IMR-90 (cell line): ENCODE data around the gene KCNAB1. TPM values are rescaled to one million over a fixed set of nuclear protein-coding genes. Genes with fewer than 3 reads are reported as not detected.

Experiments
- ATAC-seq: fragments of 200-7000 bp; cut with Tn5 transposase; 2 replicates; pipeline ENCODE4 v1.9.1; 2020; ENCODE audit warnings: low read depth, mild to moderate bottlenecking, moderate library complexity
- BruUV-seq: library from RNA; stranded (reverse); fragments of 400-500 nt; replicated peaks from 2 replicates; lab custom pipeline; 2021; lab: Mats Ljungman, UMichigan
- CTCF ChIA-PET: fragments of 300-600 bp; formaldehyde crosslinking; extraction: SDS; loops from one replicate; lab custom pipeline; 2021; ENCODE audit warnings: antibody characterized with exemption; lab: Yijun Ruan, JAX
- POLR2A ChIA-PET: fragments of 300-600 bp; sonication (Branson Sonifier 250); formaldehyde crosslinking; loops from one replicate; lab custom pipeline; 2022; ENCODE audit warnings: antibody characterized with exemption; ENCODE audit not compliant: unreplicated experiment; lab: Charles Lee
- DNase-seq: peaks from one replicate; pipeline ENCODE4 v3.0.0; 2013
- H2AFZ ChIP-seq: replicated peaks from 2 replicates; pipeline ENCODE3; 2013; ENCODE audit warnings: low read length, mild to moderate bottlenecking; ENCODE audit not compliant: poor library complexity
- H2AK5ac ChIP-seq: 2 replicates; pipeline ENCODE4 v1.6.1; 2013; ENCODE audit warnings: low read depth, low read length, inconsistent platforms
- H2AK9ac ChIP-seq: replicated peaks from 2 replicates; pipeline ENCODE3; 2013; ENCODE audit warnings: mild to moderate bottlenecking, low read depth, low read length, moderate library complexity; ENCODE audit not compliant: poor library complexity
- H2BK120ac ChIP-seq: 2 replicates; pipeline ENCODE4 v1.6.1; 2013; ENCODE audit warnings: low read depth, low read length, inconsistent platforms
- H2BK15ac ChIP-seq: 3 replicates; pipeline ENCODE4 v1.6.1; 2013; ENCODE audit warnings: low read depth, low read length, inconsistent platforms
- H2BK20ac ChIP-seq: 2 replicates; pipeline ENCODE4 v1.6.1; 2013; ENCODE audit warnings: low read depth, mild to moderate bottlenecking, inconsistent platforms, low read length, moderate library complexity
- H2BK5ac ChIP-seq: 2 replicates; pipeline ENCODE4 v1.6.1; 2013; ENCODE audit warnings: mild to moderate bottlenecking, low read depth, low read length, inconsistent platforms; ENCODE audit not compliant: poor library complexity, severe bottlenecking
- H3K14ac ChIP-seq: replicated peaks from 2 replicates; pipeline ENCODE4 v1.6.1; 2013; ENCODE audit warnings: low read depth, low read length, inconsistent platforms
- H3K18ac ChIP-seq: 2 replicates; pipeline ENCODE4 v1.6.1; 2013; ENCODE audit warnings: low read depth, low read length, control low read depth
- H3K23ac ChIP-seq: 2 replicates; pipeline ENCODE4 v1.6.1; 2013; ENCODE audit warnings: low read depth, low read length, inconsistent platforms
- H3K27ac ChIP-seq: 2 replicates; pipeline ENCODE4 v1.5.1; 2013; ENCODE audit warnings: mild to moderate bottlenecking, control low read depth, low read length; ENCODE audit not compliant: insufficient read depth
- H3K27me3 ChIP-seq: 2 replicates; pipeline ENCODE4 v1.6.1; 2013; ENCODE audit warnings: low read length; ENCODE audit not compliant: control insufficient read depth, insufficient read depth
- H3K36me3 ChIP-seq: 2 replicates; pipeline ENCODE4 v1.6.1; 2013; ENCODE audit warnings: low read length, mixed read lengths; ENCODE audit not compliant: control insufficient read depth, insufficient read depth
- H3K4ac ChIP-seq: 2 replicates; pipeline ENCODE4 v1.6.1; 2013; ENCODE audit warnings: low read depth, low read length, inconsistent platforms
- H3K4me1 ChIP-seq: 2 replicates; pipeline ENCODE4 v1.6.1; 2013; ENCODE audit warnings: low read length, mixed read lengths; ENCODE audit not compliant: control insufficient read depth, insufficient read depth
- H3K4me2 ChIP-seq: 2 replicates; pipeline ENCODE4 v1.6.1; 2013; ENCODE audit warnings: low read depth, mild to moderate bottlenecking, control low read depth, low read length, moderate library complexity
- H3K4me3 ChIP-seq: 2 replicates; pipeline ENCODE4 v1.5.1; 2013; ENCODE audit warnings: low read depth, mild to moderate bottlenecking, control low read depth, low read length, moderate library complexity; ENCODE audit not compliant: insufficient read depth
- H3K56ac ChIP-seq: 2 replicates; pipeline ENCODE4 v1.6.1; 2013; ENCODE audit warnings: low read length, inconsistent platforms; ENCODE audit not compliant: insufficient read depth; ENCODE audit errors: extremely low read depth
- H3K79me1 ChIP-seq, 2 experiments: 2 replicates each; pipeline ENCODE4 v1.6.1; 2013; ENCODE audit warnings: low read length in 2 of 2, inconsistent platforms in 1 of 2, low read depth in 1 of 2
- H3K9ac ChIP-seq: 2 replicates; pipeline ENCODE4 v1.6.1; 2013; ENCODE audit warnings: low read depth, low read length, control low read depth
- H3K9me1 ChIP-seq: 2 replicates; pipeline ENCODE4 v1.6.1; 2013; ENCODE audit warnings: low read length, inconsistent platforms; ENCODE audit not compliant: insufficient read depth
- H3K9me3 ChIP-seq: 2 replicates; pipeline ENCODE4 v1.6.1; 2013; ENCODE audit warnings: low read length; ENCODE audit not compliant: control insufficient read depth, insufficient read depth
- H4K20me1 ChIP-seq: 2 replicates; pipeline ENCODE4 v1.6.1; 2013; ENCODE audit warnings: low read length, inconsistent platforms; ENCODE audit not compliant: insufficient read depth
- H4K5ac ChIP-seq: 2 replicates; pipeline ENCODE4 v1.6.1; 2013; ENCODE audit warnings: mild to moderate bottlenecking, low read depth, low read length, control low read depth
- H4K8ac ChIP-seq, 2 experiments: 2 replicates each; pipeline ENCODE4 v1.6.1; 2013; ENCODE audit warnings: low read depth in 2 of 2, low read length in 2 of 2, control low read depth in 1 of 2, inconsistent platforms in 1 of 2
- H4K91ac ChIP-seq: 2 replicates; pipeline ENCODE4 v1.6.1; 2013; ENCODE audit warnings: low read depth, low read length, inconsistent platforms; ENCODE audit not compliant: insufficient read depth
- CEBPB ChIP-seq: IDR thresholded peaks from 2 replicates; pipeline ENCODE4 v1.6.1; 2012; ENCODE audit warnings: low read depth, low read length, improper control_type of control experiment
- CHD1 ChIP-seq: IDR thresholded peaks from 2 replicates; pipeline ENCODE4 v1.6.1; 2012; ENCODE audit warnings: low read depth, low read length, improper control_type of control experiment
- CTCF ChIP-seq: conservative IDR thresholded peaks from 2 replicates; pipeline ENCODE4 v1.5.1; 2012; ENCODE audit warnings: mild to moderate bottlenecking, low read depth, low read length, improper control_type of control experiment
- ELK1 ChIP-seq: fragments of 150-350 bp; IDR thresholded peaks from 2 replicates; pipeline ENCODE4 v1.6.1; 2016; ENCODE audit warnings: low read depth, mild to moderate bottlenecking, low read length, moderate library complexity, borderline replicate concordance
- FOS ChIP-seq: fragments of 150-350 bp; IDR thresholded peaks from 2 replicates; pipeline ENCODE4 v1.6.1; 2016; ENCODE audit warnings: low read depth, low read length
- MAFK ChIP-seq: IDR thresholded peaks from 2 replicates; pipeline ENCODE4 v1.6.1; 2012; ENCODE audit warnings: low read depth, low read length, improper control_type of control experiment
- MXI1 ChIP-seq: IDR thresholded peaks from 2 replicates; pipeline ENCODE4 v1.6.1; 2012; ENCODE audit warnings: low read depth, mild to moderate bottlenecking, low read length, moderate library complexity, borderline replicate concordance
- NFE2L2 ChIP-seq: fragments of 150-350 bp; IDR thresholded peaks from 2 replicates; pipeline ENCODE4 v1.6.1; 2016; ENCODE audit warnings: low read depth, mild to moderate bottlenecking, low read length
- POLR2A ChIP-seq: IDR thresholded peaks from 2 replicates; pipeline ENCODE4 v1.6.1; 2012; ENCODE audit warnings: mild to moderate bottlenecking, low read depth, low read length
- RAD21 ChIP-seq: IDR thresholded peaks from 2 replicates; pipeline ENCODE4 v1.6.1; 2012; ENCODE audit warnings: low read length, improper control_type of control experiment
- RCOR1 ChIP-seq: IDR thresholded peaks from 2 replicates; pipeline ENCODE4 v1.6.1; 2012; ENCODE audit warnings: mild to moderate bottlenecking, low read length, improper control_type of control experiment; ENCODE audit not compliant: insufficient replicate concordance
- RFX5 ChIP-seq: IDR thresholded peaks from 2 replicates; pipeline ENCODE4 v1.8.0; 2012; ENCODE audit warnings: low read depth, mild to moderate bottlenecking, low read length, moderate library complexity
- SMC3 ChIP-seq: fragments of 150-350 bp; IDR thresholded peaks from 2 replicates; pipeline ENCODE4 v1.6.1; 2016; ENCODE audit warnings: low read depth, mild to moderate bottlenecking, antibody characterized with exemption, low read length, moderate library complexity
- USF2 ChIP-seq: fragments of 150-350 bp; IDR thresholded peaks from 2 replicates; pipeline ENCODE4 v1.6.1; 2017; ENCODE audit warnings: mild to moderate bottlenecking, antibody characterized with exemption, low read length, low read depth
- WGBS, 2 experiments: methylation state at CpG; one replicate each; pipeline versions ENCODE4 v1.1.5 to v1.1.7; 2013; ENCODE audit warnings: missing lambda C conversion rate in 2 of 2; ENCODE audit not compliant: insufficient read length in 1 of 2; ENCODE audit errors: extremely low coverage in 2 of 2; 5-methylcytosine and 5-hydroxymethylcytosine counted together
- dilution Hi-C: fragments of 300-500 bp; cut with HindIII; formaldehyde crosslinking; loops from one replicate; pipeline ENCODE4 v1.14.3; 2018; ENCODE audit warnings: low sequenced_read_pairs; ENCODE audit not compliant: unreplicated experiment
- in situ Hi-C: fragments of 300-500 bp; cut with MboI; formaldehyde crosslinking; loops from 3 replicates; pipeline ENCODE4 v1.14.3; 2019; ENCODE audit warnings: low sequenced_read_pairs, inconsistent platforms, mixed read lengths
- intact Hi-C: fragments of 100-400 bp; cut with micrococcal nuclease; formaldehyde crosslinking; loops from 2 replicates; pipeline ENCODE4 v1.10.0; 2022
- polyA plus RNA-seq, 3 experiments: library from polyadenylated mRNA; depleted of rRNA; stranded (reverse); fragments of >200 nt; gene quantifications; 2 replicates each; pipeline ENCODE4 v1.2.3, GENCODE V29; 2012; ENCODE audit warnings: low replicate concordance in 1 of 3
- total RNA-seq: library from RNA; depleted of rRNA; stranded (reverse); fragments of >200 nt; gene quantifications from 2 replicates; pipeline ENCODE4 v1.2.3, GENCODE V29; 2012

Gene KCNAB1
- total and polyA plus RNA-seq, 2 of the 4 experiments (the other 2 are of a cell fraction), result under 0.01 to 0.07 TPM

DNA sequence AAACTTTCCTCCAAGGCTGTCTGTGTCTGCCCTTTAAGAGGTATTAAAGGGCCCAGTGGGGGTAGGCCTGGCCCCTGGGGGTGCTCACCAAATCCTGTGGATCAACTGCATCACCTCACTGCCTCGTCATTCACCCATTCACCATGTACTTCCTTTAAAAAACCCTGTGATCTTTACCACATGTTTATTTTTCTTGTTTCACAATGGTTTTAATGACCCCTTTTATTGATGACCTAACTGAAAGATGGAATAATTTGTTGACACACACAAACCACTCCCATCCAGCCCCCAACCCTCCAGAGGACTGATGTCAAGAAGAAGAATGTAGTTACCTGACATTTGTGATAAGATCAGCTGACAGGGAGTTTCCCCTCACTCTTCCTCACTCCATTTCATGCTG, 40.8 kb downstream of the KCNAB1 start:
- no peak overlapping the region for H3K27ac ChIP-seq
- H3K36me3 ChIP-seq, result no peaks in the 10 kb centered on the region
- no peak overlapping the region for H2AFZ ChIP-seq
- in situ Hi-C loops (loop anchor here (25.0 kb wide), 1 partner anchor 501 kb away; the partner anchor contains the start of gene TIPARP), dilution Hi-C loops (loop anchor here (25.0 kb wide), 1 partner anchor 351 kb away; no protein-coding TSS in a partner anchor), intact Hi-C loops (no loop called here)
- no peak overlapping the region for H3K4me2 ChIP-seq
- H3K79me1 ChIP-seq, result no peaks in the 10 kb centered on the region
- no peak overlapping the region for H2BK120ac ChIP-seq
- H3K56ac ChIP-seq, result no peak overlapping the region
- no peak for ATAC-seq
- no peak overlapping the region for H3K23ac ChIP-seq
- H3K4me1 ChIP-seq, result no peaks in the 10 kb centered on the region
- no peak overlapping the region for H4K91ac ChIP-seq
- no peak overlapping the region for H2AK9ac ChIP-seq
- peak; percentile 17 for DNase-seq
- H3K14ac ChIP-seq, result no peak overlapping the region
- no peak overlapping the region for H4K5ac ChIP-seq
- no peak overlapping the region for H2BK5ac ChIP-seq
- no TSS peak for BruUV-seq
- H4K20me1 ChIP-seq, result no peaks in the 10 kb centered on the region
- no peak overlapping the region for H4K8ac ChIP-seq
- H3K18ac ChIP-seq, result no peak overlapping the region
- no peak overlapping the region for H2AK5ac ChIP-seq
- no peaks in the 10 kb centered on the region for H3K9me1 ChIP-seq
- no peaks in the 10 kb centered on the region for H3K9me3 ChIP-seq
- no peak for TF ChIP-seq MXI1
- TF ChIP-seq POLR2A, result no peak
- no peak for TF ChIP-seq RCOR1
- no peak for TF ChIP-seq FOS
- no peak for TF ChIP-seq MAFK
- TF ChIP-seq ELK1, result no peak
- no peak for TF ChIP-seq USF2
- TF ChIP-seq RAD21, result no peak
- no peak for TF ChIP-seq CHD1
- no peak for TF ChIP-seq CTCF
- TF ChIP-seq CEBPB, result no peak
- TF ChIP-seq RFX5, result no peak
- TF ChIP-seq SMC3, result no peak
- no peak for TF ChIP-seq NFE2L2
- peaks cover 6% of the 10 kb centered on the region for H3K27me3 ChIP-seq
- ChIA-PET POLR2A (no interaction called here), CTCF (no interaction called here)
- H3K4me3 ChIP-seq, result no peak overlapping the region
- H3K4ac ChIP-seq, result no peak overlapping the region
- no peak overlapping the region for H3K9ac ChIP-seq
- H2BK15ac ChIP-seq, result no peak overlapping the region
- WGBS, 2 experiments, result no CpG with 5 or more reads among the region's 1 CpG
- no peak overlapping the region for H2BK20ac ChIP-seq
